Measurements from ENCODE around the gene TSPYL4.

Gene TSPYL4

DNA sequence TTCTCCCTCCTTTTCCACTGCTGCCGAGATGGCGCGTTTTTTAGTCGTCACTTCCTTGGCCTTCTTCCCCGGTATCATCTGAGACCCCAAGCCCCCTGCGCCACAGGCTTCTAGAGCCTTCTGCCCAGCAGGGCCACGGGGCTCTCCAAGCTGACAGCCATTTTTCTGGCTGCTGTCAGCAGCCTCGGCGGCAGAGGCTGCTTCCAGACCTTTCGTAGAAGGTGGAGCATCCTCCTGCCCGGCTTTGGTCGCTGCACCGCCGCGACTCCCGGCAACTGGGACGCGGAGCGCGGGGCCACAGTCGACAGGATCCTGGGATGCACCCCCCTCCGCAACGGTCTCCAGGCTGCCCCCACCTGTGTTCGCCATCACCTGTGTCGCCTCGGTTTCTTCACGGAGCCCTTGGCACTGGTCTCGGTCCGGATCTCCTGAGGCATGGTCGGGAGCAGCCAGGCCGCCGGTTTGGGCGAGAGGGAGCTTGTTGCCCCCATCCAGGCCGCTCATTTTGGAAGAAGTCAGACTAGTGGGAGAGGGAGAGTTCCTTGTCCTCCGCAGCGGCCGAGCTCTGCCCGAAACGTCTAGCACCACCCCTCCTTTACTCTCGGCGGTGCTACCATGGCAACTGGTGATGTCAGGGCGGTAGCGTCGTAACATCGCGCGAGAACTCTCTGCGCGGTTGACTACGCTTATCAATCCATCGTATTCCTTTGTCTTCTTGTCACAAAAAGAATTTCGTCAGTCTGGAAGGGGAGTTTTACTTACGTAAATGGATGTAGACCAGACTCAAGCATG, at the start of gene TSPYL4:
Gene TSPYL4 (minus strand): TSS at position 571 of the 792 bp plus-strand sequence. CDS start 67 bp downstream, at position 504.
- H3K9me3 ChIP-seq (ENCODE audit: insufficient read depth, low read length), result no peaks in the 10 kb centered on the region
- peak within 1 kb of the TSS; percentile 74 for H3K9ac ChIP-seq (ENCODE audit: low read length)
- no peaks in the 10 kb centered on the region for H3K27me3 ChIP-seq (ENCODE audit: low read length)
- TF ChIP-seq, protein P1, sequence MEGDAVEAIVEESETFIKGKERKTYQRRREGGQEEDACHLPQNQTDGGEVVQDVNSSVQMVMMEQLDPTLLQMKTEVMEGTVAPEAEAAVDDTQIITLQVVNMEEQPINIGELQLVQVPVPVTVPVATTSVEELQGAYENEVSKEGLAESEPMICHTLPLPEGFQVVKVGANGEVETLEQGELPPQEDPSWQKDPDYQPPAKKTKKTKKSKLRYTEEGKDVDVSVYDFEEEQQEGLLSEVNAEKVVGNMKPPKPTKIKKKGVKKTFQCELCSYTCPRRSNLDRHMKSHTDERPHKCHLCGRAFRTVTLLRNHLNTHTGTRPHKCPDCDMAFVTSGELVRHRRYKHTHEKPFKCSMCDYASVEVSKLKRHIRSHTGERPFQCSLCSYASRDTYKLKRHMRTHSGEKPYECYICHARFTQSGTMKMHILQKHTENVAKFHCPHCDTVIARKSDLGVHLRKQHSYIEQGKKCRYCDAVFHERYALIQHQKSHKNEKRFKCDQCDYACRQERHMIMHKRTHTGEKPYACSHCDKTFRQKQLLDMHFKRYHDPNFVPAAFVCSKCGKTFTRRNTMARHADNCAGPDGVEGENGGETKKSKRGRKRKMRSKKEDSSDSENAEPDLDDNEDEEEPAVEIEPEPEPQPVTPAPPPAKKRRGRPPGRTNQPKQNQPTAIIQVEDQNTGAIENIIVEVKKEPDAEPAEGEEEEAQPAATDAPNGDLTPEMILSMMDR (IDR thresholded peaks at IDR 0.05; ENCODE audit: insufficient read depth, low read length, poor library complexity, severe bottlenecking), result no peak
- TF ChIP-seq EZH2phosphoT487 (conservative IDR thresholded peaks at IDR 0.05; ENCODE audit: low read length), result no peak
- no peaks in the 10 kb centered on the region for H3K79me2 ChIP-seq (ENCODE audit: insufficient read depth, low read length)
- peak within 1 kb of the TSS; percentile 91 for H2AFZ ChIP-seq (ENCODE audit: low read depth, low read length, severe bottlenecking)
- peak within 1 kb of the TSS; percentile 68 for H3K4me3 ChIP-seq (ENCODE audit: insufficient read depth, low read length, poor library complexity, severe bottlenecking)
- no peaks in the 10 kb centered on the region for H4K20me1 ChIP-seq (ENCODE audit: low read depth, low read length)
- H3K36me3 ChIP-seq (ENCODE audit: low read length), result no peaks in the 10 kb centered on the region
- no peaks in the 10 kb centered on the region for H3K9me2 ChIP-seq (replicated peaks; ENCODE audit: insufficient read depth, low read length)
- H3K27ac ChIP-seq (ENCODE audit: low read depth, low read length), result no peak within 1 kb of the TSS; the same call in 1 of the 2 replicates
- peak within 1 kb of the TSS; percentile 92 for H3K4me2 ChIP-seq (ENCODE audit: low read depth, low read length, poor library complexity, severe bottlenecking)
- H3F3A ChIP-seq (ENCODE audit: insufficient read depth), result no peaks in the 10 kb centered on the region

DNA sequence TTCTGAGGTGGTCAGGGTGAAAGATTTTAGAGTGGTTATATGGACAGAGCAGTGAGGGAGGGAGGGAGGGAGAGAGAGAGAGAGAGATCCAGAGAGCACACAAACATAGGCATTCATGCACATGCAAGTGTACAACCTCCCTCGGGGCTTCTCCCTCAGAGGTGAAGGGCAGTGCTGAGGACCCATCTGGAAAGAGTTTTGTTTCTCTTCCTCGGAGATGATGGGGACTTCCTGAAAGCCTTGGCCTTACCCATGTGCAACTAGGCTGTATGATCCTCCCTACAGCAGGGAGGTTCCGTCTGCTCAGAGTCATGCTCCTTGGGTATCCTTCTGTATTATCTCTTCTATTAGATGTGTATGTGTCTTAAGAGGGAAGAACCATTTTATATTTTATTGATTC, 47.2 kb upstream of the TSPYL4 start:
- Histone ChIP-seq H3K4me3 (ENCODE audit: insufficient read depth, low read length, poor library complexity, severe bottlenecking) (no peak overlapping the region), H3K4me2 (ENCODE audit: low read depth, low read length, poor library complexity, severe bottlenecking) (no peak overlapping the region), H3K9me3 (ENCODE audit: insufficient read depth, low read length) (no peaks in the 10 kb centered on the region)

DNA sequence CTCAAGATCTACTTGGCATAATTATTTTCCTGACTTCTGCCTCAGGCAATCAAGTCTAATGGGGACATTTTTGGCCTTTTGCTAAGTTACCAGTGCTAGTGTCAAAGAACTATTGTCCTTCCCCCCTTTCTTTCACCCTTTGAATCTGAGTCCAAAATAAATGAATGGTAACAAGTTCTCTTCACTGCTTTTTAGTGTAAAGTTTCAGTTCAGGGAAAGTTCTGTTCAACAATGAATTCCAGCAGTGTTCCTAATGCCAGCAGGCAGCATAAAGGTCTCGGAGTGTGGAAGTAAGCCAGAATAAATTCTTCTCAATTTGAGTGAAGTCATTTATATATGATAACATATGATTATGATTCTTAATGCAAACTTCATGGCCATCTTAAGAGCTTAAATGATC, 46.7 kb upstream of the TSPYL4 start:
- H3K4me2 ChIP-seq (ENCODE audit: low read depth, low read length, poor library complexity, severe bottlenecking), result no peak overlapping the region
- no peaks in the 10 kb centered on the region for H3K36me3 ChIP-seq (ENCODE audit: low read length)
- no peak overlapping the region for H3K27ac ChIP-seq (ENCODE audit: low read depth, low read length)
- H2AFZ ChIP-seq (ENCODE audit: low read depth, low read length, severe bottlenecking), result no peak overlapping the region
- H3K9me3 ChIP-seq (ENCODE audit: insufficient read depth, low read length), result no peaks in the 10 kb centered on the region
- no peaks in the 10 kb centered on the region for H3K27me3 ChIP-seq (ENCODE audit: low read length)
- H3F3A ChIP-seq (ENCODE audit: insufficient read depth), result no peaks in the 10 kb centered on the region
- no peaks in the 10 kb centered on the region for H3K79me2 ChIP-seq (ENCODE audit: insufficient read depth, low read length)
- H3K9ac ChIP-seq (ENCODE audit: low read length), result no peak overlapping the region
- H4K20me1 ChIP-seq (ENCODE audit: low read depth, low read length), result no peaks in the 10 kb centered on the region
- no peak overlapping the region for H3K4me3 ChIP-seq (ENCODE audit: insufficient read depth, low read length, poor library complexity, severe bottlenecking)
- TF ChIP-seq, protein P1 (IDR thresholded peaks at IDR 0.05; ENCODE audit: insufficient read depth, low read length, poor library complexity, severe bottlenecking), result no peak
- no peak for TF ChIP-seq EZH2phosphoT487 (conservative IDR thresholded peaks at IDR 0.05; ENCODE audit: low read length)
- no peaks in the 10 kb centered on the region for H3K9me2 ChIP-seq (replicated peaks; ENCODE audit: insufficient read depth, low read length)

More for the DNA sequence above, 47.2 kb upstream of the TSPYL4 start:
- no peak overlapping the region for H3K27ac ChIP-seq (ENCODE audit: low read depth, low read length)
- no peaks in the 10 kb centered on the region for H3K79me2 ChIP-seq (ENCODE audit: insufficient read depth, low read length)
- no peaks in the 10 kb centered on the region for H3K9me2 ChIP-seq (replicated peaks; ENCODE audit: insufficient read depth, low read length)
- no peaks in the 10 kb centered on the region for H4K20me1 ChIP-seq (ENCODE audit: low read depth, low read length)
- no peak overlapping the region for H3K9ac ChIP-seq (ENCODE audit: low read length)
- no peak for TF ChIP-seq EZH2phosphoT487 (conservative IDR thresholded peaks at IDR 0.05; ENCODE audit: low read length)
- TF ChIP-seq, protein P1 (IDR thresholded peaks at IDR 0.05; ENCODE audit: insufficient read depth, low read length, poor library complexity, severe bottlenecking), result no peak
- H3K36me3 ChIP-seq (ENCODE audit: low read length), result no peaks in the 10 kb centered on the region
- H2AFZ ChIP-seq (ENCODE audit: low read depth, low read length, severe bottlenecking), result no peak overlapping the region
- H3F3A ChIP-seq (ENCODE audit: insufficient read depth), result no peaks in the 10 kb centered on the region
- no peaks in the 10 kb centered on the region for H3K27me3 ChIP-seq (ENCODE audit: low read length)
